Heart left ventricle (tissue), 13 donors: Measurements from ENCODE around the gene AZIN2.
A peak's percentile ranks its signal among the peaks of the same experiment; 100 is the strongest.

Source experiments
- POLR2A ChIP-seq, 2 donors: fragments of 450-650 bp; IDR thresholded peaks; one replicate each; pipeline ENCODE4 v1.6.1; 2017; ENCODE audit warnings: antibody characterized with exemption in 2 of 2, mild to moderate bottlenecking in 2 of 2, moderate library complexity in 2 of 2
- TF ChIP-seq, protein P1 (sequence below), 12 donors: fragments of 200-600 bp; sonication (generic) in 4 of 12; IDR thresholded peaks; one replicate each; pipeline versions ENCODE4 v1.5.0 to v1.8.0; 2018 to 2022; ENCODE audit warnings: antibody characterized with exemption in 12 of 12, mild to moderate bottlenecking in 5 of 12
- donor health status: ischemic (EF 13 %, LVEDD 7.1; RV severe dilation, severe dysfunction).
- donor health status: DM: no; HTN: yes; CAD: no.
- donor health status: DM: no; HTN: no; CAD: no.
- donor health status: ischemic (EF 25% LVEDD 6.9; RV normal size, moderate dysfunction).
- donor health status: ischemic (EF 25% LVEDD 5.7; RV mildly dilated, moderate dysfunction).
- donor health status: ischemic (EF 35%, LVEDD 5.7; RV mildly dilated, moderate dysfunction).
- donor health status: nonischemic (EF 11% LVEDD 7.7; RV severe dilation, severe dysfunction).
- donor health status: DM: yes; HTN: yes; CAD: no.
- donor health status: PGD.
- donor health status: ischemic (EF 29% LVEDD 5.4; RV normal size, mild dysfunction).
- donor health status: nonischemic (EF 23%, LVEDD 6.1; RV moderate dilation, normal function).

GRCh38 chr1:33099290-33100118 is 18.6 kb downstream of the AZIN2 start:
- TF ChIP-seq, protein P1, sequence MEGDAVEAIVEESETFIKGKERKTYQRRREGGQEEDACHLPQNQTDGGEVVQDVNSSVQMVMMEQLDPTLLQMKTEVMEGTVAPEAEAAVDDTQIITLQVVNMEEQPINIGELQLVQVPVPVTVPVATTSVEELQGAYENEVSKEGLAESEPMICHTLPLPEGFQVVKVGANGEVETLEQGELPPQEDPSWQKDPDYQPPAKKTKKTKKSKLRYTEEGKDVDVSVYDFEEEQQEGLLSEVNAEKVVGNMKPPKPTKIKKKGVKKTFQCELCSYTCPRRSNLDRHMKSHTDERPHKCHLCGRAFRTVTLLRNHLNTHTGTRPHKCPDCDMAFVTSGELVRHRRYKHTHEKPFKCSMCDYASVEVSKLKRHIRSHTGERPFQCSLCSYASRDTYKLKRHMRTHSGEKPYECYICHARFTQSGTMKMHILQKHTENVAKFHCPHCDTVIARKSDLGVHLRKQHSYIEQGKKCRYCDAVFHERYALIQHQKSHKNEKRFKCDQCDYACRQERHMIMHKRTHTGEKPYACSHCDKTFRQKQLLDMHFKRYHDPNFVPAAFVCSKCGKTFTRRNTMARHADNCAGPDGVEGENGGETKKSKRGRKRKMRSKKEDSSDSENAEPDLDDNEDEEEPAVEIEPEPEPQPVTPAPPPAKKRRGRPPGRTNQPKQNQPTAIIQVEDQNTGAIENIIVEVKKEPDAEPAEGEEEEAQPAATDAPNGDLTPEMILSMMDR (IDR thresholded peaks at IDR 0.05), result peak in 1 of 12 donors; percentile 30
- TF ChIP-seq POLR2A (IDR thresholded peaks at IDR 0.05), result no peak
